Embryonic facial prominence (tissue), 1 donor: Measurements from ENCODE around the gene CNKSR3.

Source experiments
- DNase-seq: peaks from one replicate; pipeline ENCODE4 v3.0.0-alpha.2; 2016; ENCODE audit errors: extremely low spot score

Gene CNKSR3

DNA sequence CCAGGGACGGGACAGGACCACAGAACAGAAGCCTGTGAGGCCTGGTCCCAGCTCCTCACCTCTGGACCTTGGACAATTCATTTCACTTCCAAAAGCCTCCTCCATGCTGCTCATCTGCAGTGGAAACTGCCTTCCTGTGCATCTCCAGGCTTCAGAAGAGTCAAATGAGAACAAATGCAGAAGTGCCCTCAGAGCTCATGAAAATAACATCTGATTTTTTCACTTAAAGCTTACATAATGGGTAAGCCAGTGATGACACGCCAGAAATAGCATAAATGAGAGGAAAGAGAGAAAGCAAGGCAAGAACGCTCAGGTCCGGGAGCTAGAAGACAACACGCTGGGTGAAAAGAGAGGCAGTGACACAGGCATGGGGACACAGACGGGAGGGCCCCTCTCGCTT lies 7.9 kb downstream of the CNKSR3 start:
- no peak for DNase-seq

- DNase-seq: no peak
These were observed 9.0 kb downstream of the CNKSR3 start for GRCh38 chr6:154501578-154501868.

DNA sequence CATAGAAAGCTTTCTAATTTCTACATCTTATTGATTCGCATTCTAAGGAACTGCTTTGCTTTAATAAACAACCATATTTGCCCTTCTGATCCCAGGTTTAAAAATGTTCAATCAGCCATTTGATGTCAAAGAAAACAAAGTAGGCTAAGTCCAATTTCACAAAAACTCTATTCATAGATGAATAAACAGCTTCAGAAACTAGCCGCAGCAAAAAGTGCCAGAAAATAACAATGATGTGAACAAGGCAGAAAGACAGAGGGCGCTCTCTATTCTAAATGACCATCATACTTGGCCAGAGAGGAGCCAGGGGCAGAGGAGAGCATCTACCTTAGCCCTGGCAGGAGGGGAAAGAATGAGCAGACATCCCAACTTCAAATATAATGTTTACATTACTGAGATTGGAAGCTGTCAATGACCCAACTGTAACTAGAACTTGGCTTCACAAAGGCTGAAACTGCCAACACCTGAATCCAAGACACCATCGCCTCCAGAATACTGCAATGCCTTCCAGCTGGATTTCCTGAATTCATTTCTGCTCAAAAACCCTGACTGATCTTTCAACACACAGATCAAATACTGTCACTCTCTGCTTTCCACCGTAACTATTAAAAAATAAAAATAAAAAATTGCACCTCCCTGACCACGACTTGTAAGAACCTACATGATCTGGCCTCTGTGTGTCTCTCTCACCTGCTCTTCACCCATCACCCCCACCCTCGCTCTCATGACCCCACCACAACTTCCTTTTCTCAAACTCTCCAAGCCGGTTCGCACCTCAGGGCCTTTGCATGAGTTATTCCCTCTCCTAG lies 9.5 kb downstream of the CNKSR3 start:
- DNase-seq: no peak

DNA sequence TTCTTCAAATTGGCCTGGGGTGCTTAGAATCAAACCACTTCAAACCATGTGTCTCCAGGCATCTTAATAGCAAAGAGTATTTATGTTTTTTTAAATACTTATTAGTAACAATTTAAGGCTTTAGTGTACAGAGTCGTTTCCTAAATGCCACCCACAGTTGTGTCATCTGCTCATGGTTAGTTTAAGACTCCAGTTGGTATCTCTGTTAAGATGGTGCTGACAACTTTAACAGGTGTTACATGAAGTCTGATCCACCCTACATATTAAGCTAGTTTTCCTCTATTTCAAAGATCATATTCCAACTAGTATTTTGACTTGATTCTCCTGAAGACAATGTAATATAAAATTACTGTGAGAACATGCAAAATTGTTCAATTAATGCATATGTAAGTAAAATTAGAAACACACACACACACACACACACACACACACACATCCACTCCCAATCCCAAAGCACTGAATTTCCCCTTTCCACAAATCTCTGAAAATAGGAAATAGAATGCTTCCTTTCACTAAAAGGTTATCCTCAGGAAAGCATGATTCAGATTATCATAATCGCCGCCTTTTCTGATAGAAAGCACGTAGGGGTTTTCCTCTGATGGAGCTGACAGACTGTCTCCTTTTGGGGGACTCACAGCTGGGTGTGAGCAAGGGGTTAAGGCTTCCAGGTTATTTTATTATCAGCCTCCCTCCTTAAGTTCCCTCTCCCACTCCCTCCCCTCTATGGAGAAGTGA lies 10.5 kb downstream of the CNKSR3 start:
- no peak for DNase-seq

- no peak for DNase-seq
These were observed 12.0 kb downstream of the CNKSR3 start for GRCh38 chr6:154498340-154498934.

- DNase-seq: no peak
These were observed 13.5 kb downstream of the CNKSR3 start for GRCh38 chr6:154496793-154497517.

DNA sequence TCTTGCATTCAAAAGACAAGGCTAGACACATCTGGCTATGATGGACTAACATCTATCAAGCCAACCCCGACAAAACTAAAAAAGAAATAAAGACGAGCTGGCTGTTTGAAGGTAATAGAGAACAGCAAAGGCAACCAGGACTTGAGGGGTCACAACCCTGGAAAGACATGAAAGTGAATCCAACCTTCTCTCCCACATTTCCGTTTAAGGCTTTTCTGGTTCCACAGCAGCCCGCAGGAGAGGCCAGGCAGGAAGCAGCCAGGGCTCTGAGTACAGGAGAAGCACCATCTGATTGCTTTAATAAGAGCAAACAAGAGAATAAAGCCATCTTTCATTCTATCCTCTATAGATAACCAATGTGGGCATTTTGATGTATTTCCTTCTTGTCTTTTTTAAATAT lies 14.3 kb downstream of the CNKSR3 start:
- no peak for DNase-seq

- DNase-seq: no peak
These were observed 15.7 kb downstream of the CNKSR3 start for GRCh38 chr6:154494592-154495311.

DNA sequence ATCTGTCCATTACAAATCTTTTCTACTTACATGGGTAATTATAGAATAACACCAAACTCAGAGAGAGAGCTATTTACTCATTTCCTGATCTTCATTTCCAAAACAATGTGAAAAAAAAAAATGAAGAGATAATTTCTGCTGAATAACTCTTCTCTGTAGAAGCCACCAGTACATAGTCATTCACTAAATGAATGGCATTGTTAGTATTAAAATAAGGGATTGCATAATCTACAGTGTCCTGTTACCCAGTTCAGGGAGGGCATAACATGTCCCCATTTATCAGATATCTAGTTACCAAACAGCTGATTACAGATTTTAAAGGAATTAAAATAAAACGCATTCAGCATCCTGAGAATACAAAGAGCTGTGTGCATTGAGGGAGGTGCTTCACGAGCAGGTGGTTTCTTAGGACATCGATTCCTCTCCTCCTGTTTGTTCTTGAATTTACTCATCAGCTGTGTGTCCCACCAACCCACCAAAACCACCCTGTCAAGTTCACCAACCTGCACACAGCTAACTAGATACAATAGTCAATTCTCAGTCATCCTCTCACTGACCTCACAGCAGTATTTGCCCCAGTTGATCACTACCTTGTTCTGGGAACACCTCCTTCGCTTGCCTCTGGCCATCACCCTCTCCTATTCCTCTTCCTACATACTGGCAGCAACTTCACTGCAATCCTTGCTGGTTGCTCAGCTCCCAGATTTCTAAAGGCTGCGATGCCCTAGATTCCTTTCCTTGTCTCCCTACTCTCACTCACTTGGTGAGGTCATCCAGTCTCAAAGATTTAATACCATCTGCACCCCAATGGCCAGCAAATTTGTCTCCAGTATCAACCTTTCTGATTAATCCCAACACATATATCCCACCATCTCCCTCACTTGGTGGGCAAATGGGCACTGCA lies 18.7 kb downstream of the CNKSR3 start:
- DNase-seq: no peak

DNA sequence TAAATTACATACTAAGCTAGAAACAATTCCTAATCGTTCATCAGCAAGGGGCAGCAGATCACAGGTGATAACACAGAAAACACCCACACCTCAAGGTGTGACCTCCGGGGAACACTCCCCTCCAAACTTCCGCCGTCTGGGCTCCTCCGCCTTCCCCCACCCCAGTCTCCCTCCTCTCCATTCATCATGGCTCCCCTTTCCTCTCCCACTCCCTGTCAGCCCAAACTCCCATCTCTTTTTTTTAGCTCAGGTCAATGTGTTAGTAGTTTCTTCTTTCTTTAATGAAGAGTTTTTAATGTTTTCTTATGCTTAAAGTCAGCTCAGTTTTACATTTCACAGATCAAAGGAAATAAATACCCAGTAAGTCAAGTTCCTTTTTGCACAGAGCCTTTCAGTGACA lies 20.7 kb downstream of the CNKSR3 start:
- no peak for DNase-seq

GRCh38 chr6:154488802-154489437 lies 21.6 kb downstream of the CNKSR3 start:
- no peak for DNase-seq

GRCh38 chr6:154488248-154488593 lies 22.3 kb downstream of the CNKSR3 start:
- no peak for DNase-seq

DNA sequence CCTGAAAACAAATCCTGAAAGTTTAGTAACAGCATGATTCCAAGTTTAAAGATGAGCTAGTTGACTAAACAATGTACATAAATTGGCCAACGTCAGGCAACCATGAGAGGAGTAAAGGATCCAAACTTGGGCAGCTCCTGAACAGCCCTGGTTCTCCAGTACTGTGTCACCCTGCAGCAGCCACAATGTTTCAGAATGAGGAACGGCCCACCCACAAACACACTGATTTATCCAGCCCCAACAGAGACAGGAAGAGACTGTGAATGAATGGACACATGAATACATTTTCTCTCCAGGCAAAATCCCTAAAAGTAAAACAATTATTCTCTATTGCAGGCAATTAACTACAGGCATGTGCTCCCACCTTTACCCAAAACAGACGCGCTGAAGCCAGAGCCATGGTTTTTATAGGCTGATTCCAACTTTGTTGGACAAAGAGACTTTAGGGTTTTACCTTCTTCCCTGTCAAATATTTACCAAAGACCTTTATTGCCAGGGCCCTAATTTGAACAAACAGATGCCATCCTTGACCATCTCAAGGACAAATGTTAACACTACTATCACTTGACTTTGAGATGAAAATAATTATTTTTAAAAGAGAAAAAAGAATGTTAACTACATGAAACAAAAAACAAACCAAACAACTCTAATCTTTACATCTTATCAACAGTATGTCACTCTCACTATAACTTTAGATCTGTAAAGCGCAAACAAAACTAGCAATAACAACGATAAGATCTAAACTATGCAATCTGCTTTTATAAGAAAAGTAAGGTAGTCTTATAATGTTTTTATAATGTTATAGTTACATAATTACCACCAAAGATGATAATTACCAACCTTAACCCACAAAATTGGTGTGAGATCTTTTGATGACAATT lies 22.9 kb downstream of the CNKSR3 start:
- DNase-seq: no peak

GRCh38 chr6:154485815-154486214 lies 24.7 kb downstream of the CNKSR3 start:
- DNase-seq: no peak

- DNase-seq: no peak
These were observed 25.5 kb downstream of the CNKSR3 start for GRCh38 chr6:154484942-154485341.

DNA sequence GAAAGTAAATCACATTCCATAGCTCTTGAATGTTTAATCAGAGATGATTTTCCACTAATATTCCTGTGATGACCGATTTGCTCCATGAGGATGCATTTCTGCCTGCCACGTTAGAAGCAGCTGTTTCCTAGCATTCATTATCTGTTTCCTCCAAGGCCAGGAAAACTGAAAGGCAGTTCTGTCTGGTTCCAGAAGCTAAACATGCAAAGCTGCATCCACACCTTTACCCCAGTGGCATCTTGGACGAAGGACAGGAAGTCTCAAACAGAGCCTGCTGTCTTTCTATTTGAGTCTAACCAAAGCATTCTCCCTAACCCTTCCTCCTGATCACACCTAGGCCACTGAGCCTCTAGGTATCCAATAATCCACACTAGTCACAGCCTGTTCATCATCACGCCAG lies 27.6 kb downstream of the CNKSR3 start:
- DNase-seq: no peak

DNA sequence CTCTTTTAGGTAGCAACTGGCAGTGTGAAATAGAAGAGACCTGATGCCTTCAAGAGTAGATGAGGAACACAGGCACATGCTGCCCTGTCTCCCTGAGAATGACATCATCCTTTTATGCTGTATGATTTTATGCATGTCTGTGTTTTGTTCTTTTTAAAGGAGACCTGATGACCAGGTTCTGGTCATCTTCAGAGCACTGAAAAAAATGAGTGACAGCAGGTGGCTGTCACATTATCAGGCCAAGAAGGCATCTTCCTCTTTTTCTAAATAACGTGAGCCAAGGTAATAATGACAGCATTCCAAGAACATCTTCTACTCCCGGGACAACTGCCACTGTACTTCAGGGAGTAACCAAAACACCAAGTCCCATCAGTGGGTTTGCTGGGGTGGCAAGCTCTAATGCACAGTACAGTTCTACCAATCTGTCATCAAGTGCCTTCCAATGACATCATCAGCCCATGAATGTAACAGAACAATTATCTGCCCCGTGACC lies 28.9 kb downstream of the CNKSR3 start:
- no peak for DNase-seq

DNA sequence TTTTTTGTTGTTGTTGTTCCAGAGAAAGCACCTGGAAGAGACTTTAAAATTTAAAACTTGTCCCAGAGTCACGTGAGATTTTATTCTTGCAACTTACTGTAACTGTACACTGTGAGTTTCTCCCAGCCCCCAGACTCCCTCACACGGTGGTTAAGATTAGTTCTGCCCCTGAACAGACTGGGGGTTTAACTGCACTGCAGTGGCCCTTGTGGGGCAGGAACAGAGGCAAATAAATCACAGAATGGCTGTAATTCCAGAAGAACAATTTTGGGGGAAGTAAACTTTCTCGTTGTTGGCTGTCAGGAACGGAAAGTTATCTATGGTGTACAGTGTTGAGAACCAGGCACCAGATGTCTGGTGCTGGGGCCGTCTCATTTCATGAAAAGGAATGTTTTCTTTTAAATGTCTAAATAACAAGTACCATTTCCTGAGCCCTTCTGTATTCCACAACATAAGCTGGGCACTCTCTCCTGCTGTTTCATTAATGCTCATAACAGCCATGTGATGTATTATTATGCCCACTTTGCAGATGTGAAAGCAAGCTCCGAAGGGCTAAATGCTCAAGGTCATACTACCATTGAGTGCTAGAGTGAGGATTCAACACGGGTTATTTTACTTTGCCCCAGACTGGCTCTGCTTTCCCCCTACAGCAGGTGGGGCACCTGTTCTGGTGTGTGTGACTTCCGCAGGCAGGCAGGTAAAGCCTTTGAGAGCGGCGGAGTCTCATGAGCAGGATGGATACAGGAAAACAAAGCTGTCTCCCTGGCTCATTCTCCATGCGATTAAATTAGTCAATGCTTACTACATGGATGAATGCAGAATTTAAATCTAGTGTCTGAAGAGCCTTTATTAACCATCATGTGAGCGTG lies 30.5 kb downstream of the CNKSR3 start:
- no peak for DNase-seq
